HS-5 (cell line): Measurements from ENCODE around the gene CBFA2T3.

ENCODE experiments used
- DNase-seq: peaks from one replicate; pipeline ENCODE4 v3.0.0-alpha.2; 2012; ENCODE audit warnings: low read depth

Gene CBFA2T3

GRCh38 chr16:88856828-88857727 lies 119.9 kb downstream of the CBFA2T3 start, which contains the start of the genes GALNS and TRAPPC2L:
GALNS (minus strand) TSS chr16:88856947; CDS start chr16:88856877, 70 bp downstream.
TRAPPC2L (plus strand) TSS chr16:88857127; CDS start chr16:88857151, 24 bp downstream.
- peak; percentile 32 for DNase-seq

GRCh38 chr16:88856122-88856827 lies 120.7 kb downstream of the CBFA2T3 start:
- DNase-seq, result no peak

- DNase-seq, result no peak
Measured at GRCh38 chr16:88855736-88856121, 121.3 kb downstream of the CBFA2T3 start.

DNA sequence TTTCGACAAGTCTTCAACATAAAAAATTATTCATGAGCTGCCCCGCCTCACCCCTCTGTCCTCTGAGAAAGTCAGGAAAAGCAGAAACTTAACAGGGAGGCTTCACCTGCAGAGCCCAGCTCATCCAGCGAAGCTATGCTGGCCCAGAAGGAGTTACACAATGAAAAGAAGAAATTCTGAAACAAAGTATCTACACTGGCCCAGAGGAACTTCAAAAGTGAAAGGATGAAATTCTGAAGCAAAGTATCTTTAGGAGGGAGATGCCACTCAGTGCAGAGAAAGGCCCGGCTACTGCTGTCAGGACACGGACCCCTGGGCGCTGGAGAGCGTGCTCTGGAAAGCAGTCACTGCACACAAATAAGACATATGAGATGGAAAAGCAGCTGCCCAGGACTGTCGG lies 121.8 kb downstream of the CBFA2T3 start:
- no peak for DNase-seq

- DNase-seq, result no peak
Measured at GRCh38 chr16:88854306-88855111, 122.5 kb downstream of the CBFA2T3 start.

GRCh38 chr16:88853325-88853941 lies 123.6 kb downstream of the CBFA2T3 start:
- no peak for DNase-seq

- no peak for DNase-seq
Measured at GRCh38 chr16:88851616-88852015, 125.4 kb downstream of the CBFA2T3 start.

DNA sequence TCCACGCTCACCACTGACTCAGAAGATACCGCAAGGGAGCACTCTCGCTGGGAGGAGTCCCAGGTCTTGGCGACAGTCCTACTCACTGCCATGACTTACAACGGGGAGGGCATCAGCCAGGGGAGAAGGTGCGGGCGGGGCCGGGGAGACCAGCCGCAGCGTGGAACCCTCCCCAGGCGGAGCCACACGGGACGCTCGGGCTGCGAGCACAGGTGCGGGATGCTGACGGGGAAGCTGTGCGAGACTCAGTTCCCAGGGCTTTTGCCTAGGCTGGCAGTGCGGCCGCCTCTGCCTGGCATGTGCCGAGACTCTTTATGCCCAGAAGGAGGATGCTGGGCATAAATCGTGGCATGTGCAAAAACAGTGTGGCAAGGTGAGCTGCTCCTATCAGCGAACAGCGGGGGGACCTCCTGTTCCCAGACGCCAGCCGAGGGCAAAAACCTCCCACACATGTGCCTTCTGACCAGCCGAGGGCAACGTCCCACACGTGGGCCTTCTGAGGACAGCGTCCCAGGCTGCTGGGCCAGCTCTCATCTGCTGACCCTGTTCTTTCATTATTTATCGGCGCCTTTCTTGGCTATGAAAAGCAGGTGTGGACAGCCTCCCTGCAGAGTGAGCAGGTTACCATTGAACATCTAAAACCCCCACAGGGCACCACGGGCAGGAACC lies 126.3 kb downstream of the CBFA2T3 start:
- no peak for DNase-seq

DNA sequence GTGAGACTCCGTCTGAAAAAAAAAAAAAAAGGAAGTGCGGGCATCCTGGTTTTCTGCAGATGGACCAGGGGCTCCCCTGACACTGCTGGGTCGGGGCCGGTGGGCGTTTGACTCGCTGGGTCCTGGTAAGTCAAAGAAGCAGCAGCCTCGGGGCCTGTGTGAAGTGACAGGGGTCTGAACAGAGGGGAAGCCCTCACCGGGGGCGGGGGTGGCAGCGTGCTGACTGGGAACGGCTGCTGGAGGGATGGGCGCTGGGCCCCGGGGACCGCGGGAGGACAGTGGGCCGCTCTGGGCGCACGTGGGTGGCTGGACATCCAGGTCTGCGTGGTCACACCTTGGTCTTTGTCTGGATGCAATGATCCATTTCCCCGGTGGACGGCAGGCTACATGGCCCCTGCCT lies 128.4 kb downstream of the CBFA2T3 start:
- no peak for DNase-seq

DNA sequence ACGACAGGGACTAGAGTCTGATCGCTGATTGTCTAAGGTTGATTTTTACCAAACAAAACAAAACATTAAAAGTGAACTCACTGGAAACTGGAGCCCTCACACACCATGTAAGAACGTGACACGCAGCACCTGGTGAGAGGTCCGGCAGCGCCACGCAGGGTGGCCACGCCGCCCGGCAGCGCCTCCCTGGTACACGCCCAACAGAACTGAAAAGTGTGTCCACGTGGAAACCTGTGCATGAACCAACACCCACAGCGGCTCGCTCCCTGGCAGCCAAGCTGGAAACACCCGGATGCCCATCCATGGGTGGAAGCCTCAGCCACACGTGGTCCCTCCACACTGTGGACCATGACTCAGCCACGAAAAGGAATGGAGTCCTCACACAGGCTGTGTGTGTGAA lies 129.4 kb downstream of the CBFA2T3 start:
- DNase-seq, result no peak

GRCh38 chr16:88846088-88846487 lies 130.9 kb downstream of the CBFA2T3 start:
- no peak for DNase-seq

DNA sequence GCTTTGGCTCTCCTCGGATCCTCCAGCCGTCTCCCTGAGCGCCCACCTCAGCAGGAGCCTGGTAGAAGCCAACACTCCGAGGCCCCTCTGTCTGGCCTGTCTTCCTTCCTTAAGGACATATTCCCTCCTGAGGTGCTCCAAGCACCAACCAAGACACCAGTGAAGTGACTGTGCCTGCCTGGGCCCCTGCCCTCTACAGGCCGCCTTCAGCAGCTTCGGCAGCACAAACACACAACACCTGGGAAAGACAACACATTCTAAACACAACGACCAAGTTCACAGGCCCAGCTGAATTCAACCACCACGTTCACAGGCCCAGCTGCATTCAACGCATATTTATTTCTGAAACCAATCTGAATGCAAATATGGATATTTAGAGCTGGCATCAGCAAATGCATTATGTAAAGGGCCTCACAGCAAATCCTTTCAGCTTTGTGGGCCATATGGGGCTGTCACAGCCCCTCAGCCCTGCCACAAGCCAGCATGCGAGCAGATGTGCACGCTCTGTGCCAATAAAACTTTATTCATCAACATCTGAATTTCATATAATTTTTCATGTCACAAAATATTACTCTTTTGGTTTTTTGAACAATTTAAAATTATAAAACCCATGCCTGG lies 132.5 kb downstream of the CBFA2T3 start:
- DNase-seq, result no peak

DNA sequence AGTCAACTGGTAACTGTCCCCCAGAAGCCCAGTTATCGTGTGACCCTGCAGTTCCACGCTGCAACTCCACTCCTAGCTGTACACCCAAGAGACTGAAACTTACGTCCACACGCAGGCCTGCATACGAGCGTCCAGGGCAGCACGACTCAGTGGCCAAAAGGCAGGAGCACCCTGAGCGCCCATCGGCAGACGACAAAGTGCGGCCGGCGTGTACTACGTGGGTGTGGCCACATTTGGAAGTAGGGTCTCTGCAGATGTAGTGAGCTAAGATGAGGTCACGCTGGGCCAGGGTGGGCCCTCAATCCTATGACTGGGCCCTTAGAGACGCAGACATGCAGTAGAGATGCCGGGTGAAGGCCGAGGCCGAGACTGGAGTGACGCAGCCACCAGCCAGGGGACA lies 133.8 kb downstream of the CBFA2T3 start:
- DNase-seq, result no peak

DNA sequence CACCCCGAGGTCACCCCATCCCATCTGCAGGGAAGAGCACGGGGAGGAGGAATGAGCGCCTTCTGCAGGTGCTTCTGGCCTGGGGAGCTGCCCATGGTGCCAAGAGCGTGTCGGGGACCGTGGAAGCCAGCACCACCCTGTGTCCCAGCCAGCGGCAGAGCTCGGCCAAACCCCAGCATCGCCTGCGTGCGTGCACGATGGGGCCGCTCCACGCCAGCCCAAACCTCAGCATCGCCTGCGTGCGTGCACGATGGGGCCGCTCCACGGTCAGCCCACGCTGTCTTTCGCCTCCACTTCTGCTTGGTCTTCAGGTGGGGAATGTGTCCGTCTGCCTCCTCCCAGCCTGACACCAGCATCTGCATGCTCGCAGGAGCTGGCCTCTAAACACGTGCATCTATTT lies 134.2 kb downstream of the CBFA2T3 start:
- DNase-seq, result no peak

DNA sequence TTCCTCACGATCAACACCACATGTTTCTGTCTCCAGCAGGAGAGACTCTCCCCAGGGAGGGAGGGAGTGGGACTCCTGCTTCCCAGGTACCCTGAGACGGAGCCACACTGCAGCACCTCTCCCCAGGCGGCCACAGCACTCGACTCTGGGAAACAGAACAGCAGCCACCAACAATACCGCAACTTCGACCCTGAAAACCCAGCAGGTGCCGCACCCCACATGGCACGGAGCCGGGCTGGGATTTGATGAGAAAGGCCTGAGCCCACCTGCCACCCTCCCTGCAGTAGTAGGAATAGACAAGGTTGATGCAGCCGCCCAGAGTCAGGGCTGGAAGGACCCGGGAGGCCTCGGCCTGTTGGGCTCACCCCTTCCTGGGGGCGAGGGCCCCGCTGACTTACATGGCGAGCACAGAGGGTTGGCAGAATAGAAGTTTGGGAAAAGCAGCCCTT lies 134.7 kb downstream of the CBFA2T3 start:
- no peak for DNase-seq

DNA sequence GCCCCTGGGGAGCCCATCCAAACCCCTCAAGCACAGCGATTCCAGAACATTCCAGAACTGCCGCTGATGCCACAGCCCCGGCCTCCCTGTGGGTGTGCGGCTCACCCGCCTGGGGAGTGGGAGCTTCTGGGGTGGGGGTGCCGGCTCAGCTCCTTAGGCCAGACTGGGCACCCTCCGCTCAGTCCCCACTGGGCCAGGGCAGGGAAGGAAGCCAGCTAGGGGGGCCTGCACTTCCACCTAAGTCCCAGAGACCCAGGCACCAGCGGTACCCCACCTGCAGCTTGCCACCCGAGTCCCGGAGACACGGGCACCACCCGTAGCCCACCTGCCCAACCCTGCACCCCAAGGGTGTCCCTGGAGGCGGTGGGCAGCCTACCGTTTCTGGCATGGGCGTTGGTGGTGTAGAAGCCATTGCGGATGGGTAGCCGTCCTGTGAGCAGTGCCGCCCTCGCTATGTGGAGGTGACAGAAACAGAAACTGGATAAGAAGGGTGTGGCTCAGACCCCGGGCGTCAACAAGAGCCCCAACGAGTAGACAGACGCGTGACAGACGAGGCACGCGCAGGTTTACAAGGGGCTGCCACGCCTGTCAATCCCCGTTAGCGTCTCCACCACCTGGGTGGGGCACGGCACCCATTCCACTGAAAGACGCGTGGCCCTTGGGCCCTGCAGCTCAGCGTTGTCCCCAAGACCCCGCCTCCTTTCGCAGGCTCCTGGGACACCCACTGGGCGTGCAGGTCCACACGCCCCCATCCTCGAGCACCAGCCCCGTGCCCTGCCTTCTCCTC lies 135.3 kb downstream of the CBFA2T3 start:
- no peak for DNase-seq

DNA sequence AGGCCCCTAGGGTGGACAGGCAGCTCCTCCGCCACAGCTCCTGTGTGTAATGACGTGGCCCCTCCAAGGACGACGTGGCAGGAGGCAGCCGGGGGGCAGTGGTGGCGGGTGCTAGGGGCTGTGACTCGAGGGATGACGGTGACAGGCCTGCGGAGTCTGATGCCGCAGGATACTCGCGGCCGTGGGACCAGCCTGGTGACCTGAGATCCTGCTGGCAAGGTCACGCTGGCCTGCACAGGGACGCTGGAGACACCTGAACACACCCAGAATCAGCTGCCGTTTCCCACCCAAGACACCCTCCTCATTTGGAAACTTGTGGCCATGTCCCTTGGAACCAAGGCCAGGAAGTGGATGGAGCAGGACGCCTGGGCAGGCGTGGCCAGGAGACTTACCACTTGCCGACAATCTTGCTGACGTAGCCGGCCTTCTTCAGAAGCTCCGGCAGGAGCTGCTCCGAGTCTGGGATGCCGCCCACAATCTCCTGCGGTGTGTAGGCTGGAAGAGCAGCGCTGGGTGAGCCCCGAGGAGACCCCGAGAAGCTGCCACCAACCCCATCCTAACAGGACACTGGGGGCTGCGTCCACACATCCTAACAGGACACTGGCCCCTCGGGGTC lies 136.3 kb downstream of the CBFA2T3 start:
- no peak for DNase-seq

DNA sequence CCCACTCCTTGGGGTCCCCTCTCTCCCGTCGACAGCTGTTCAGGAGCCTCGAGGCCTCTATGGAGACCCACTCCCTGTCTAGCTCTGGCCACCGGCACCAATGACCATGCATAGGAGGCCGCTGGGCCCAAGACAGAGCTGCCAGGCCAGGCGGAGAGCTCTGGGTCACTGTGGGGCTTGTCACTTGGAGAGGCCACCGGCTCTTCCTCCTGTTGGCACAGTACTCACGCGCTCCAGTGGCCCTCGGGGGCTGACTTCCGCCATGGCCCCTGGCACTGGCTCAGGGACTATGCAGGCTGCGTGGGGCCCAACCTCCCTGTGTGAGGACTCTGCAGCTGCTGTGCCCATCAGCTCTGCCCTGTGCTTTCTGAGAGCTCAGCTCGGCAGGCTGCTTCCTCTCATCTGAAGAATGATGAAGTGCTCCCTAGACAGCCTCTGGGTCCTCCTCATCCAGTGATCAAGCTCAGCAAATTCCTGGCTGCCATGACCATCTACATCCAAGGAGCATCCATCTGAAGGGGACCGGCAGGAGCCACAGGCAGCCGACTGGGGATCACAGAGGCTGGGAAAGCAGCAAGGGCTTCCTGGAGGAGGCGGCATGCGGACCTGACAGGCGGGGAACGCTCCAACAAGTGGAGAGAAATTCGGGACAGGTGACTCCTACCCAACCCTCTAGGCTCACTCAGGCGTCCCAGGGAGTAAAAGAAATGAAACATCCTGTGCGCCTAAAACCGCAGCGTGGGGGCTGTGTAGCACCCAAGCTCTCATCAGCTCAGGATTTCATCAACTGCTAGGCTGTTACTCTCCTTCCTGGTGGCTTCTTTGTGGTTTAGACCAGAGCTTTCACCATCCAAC lies 137.0 kb downstream of the CBFA2T3 start:
- no peak for DNase-seq
